AG04450 (cell line): ENCODE results near the gene ZDHHC14. TPM values are rescaled to one million over a fixed set of nuclear protein-coding genes. Genes with fewer than 3 reads are reported as not detected.

ENCODE experiments used
- CTCF ChIA-PET: fragments of 300-600, 350-600 bp; formaldehyde crosslinking; extraction: SDS; loops from one replicate; lab custom pipeline; 2022; ENCODE audit warnings: antibody characterized with exemption, inconsistent platforms; lab: Charles Lee
- POLR2A ChIA-PET: fragments of 350-600 bp; formaldehyde crosslinking; extraction: SDS; loops from one replicate; lab custom pipeline; 2021; ENCODE audit warnings: antibody characterized with exemption, inconsistent platforms; lab: Yijun Ruan, JAX
- DNase-seq: peaks from one replicate; pipeline ENCODE4 v3.0.0-alpha.2; 2011; ENCODE audit warnings: low read depth, low spot score
- H3K27ac ChIP-seq: one replicate; pipeline ENCODE4 v1.5.1; 2012; ENCODE audit warnings: low read depth, low read length, control low read depth
- H3K27me3 ChIP-seq: one replicate; pipeline ENCODE4 v1.6.0; 2012; ENCODE audit warnings: low read length; ENCODE audit not compliant: control insufficient read depth, insufficient read depth
- H3K4me3 ChIP-seq: 2 replicates; pipeline ENCODE4 v1.5.1; 2011; ENCODE audit warnings: mild to moderate bottlenecking, low read depth, low read length, control low read depth
- H3K9me3 ChIP-seq: 2 replicates; pipeline ENCODE4 v1.5.1; 2012; ENCODE audit warnings: low read length; ENCODE audit not compliant: control insufficient read depth, insufficient read depth
- CTCF ChIP-seq: IDR thresholded peaks from 2 replicates; pipeline ENCODE4 v1.5.1; 2011; ENCODE audit warnings: low read depth, low read length, control low read depth, inconsistent platforms
- polyA plus RNA-seq: library from polyadenylated mRNA; depleted of rRNA; stranded (reverse); fragments of >200 nt; gene quantifications from 2 replicates; pipeline ENCODE4 v1.2.3, GENCODE V29; 2011

Gene ZDHHC14
- polyA plus RNA-seq, 1 experiment, result 2.2 TPM

- no peak for DNase-seq
- Histone ChIP-seq H3K9me3 (no peaks in the 10 kb centered on the region; the same call in 1 of the 2 replicates), H3K27ac (no peak overlapping the region), H3K4me3 (no peak overlapping the region), H3K27me3 (peaks cover 2% of the 10 kb centered on the region)
- TF ChIP-seq CTCF, result no peak
- CTCF ChIA-PET, result interaction anchor here (0.6 kb wide), 1 partner anchor 14 kb away, joined by 3 read pairs; no protein-coding TSS in a partner anchor
- POLR2A ChIA-PET, result no interaction called here
These were observed 291.9 kb downstream of the ZDHHC14 start for GRCh38 chr6:157672726-157673412.

- Histone ChIP-seq H3K27ac (no peak overlapping the region), H3K4me3 (no peak overlapping the region), H3K27me3 (peaks cover 8% of the 10 kb centered on the region), H3K9me3 (no peaks in the 10 kb centered on the region; the same call in 1 of the 2 replicates)
- DNase-seq, result no peak
- POLR2A ChIA-PET, result no interaction called here
- no peak for TF ChIP-seq CTCF
- CTCF ChIA-PET, result no interaction called here
These were observed 292.6 kb downstream of the ZDHHC14 start for GRCh38 chr6:157673596-157673995.

GRCh38 chr6:157674061-157674460 is 293.1 kb downstream of the ZDHHC14 start:
- no peak overlapping the region for H3K4me3 ChIP-seq
- CTCF ChIA-PET, result no interaction called here
- no peak for TF ChIP-seq CTCF
- POLR2A ChIA-PET, result no interaction called here
- DNase-seq, result no peak
- no peaks in the 10 kb centered on the region; the same call in 1 of the 2 replicates for H3K9me3 ChIP-seq
- H3K27ac ChIP-seq, result no peak overlapping the region
- H3K27me3 ChIP-seq, result peaks cover 11% of the 10 kb centered on the region

GRCh38 chr6:157675831-157676230 is 294.8 kb downstream of the ZDHHC14 start:
- Histone ChIP-seq H3K27ac (no peak overlapping the region), H3K27me3 (peaks cover 23% of the 10 kb centered on the region), H3K4me3 (no peak overlapping the region), H3K9me3 (no peaks in the 10 kb centered on the region; the same call in 1 of the 2 replicates)
- ChIA-PET CTCF (interaction anchor here (1.4 to 1.7 kb wide), 2 partner anchors 8 to 361 kb away, joined by 4 to 6 read pairs; no protein-coding TSS in a partner anchor), POLR2A (no interaction called here)
- no peak for TF ChIP-seq CTCF
- DNase-seq, result no peak

- H3K9me3 ChIP-seq, result no peaks in the 10 kb centered on the region; the same call in 1 of the 2 replicates
- TF ChIP-seq CTCF, result no peak
- no peak overlapping the region for H3K4me3 ChIP-seq
- no peak for DNase-seq
- CTCF ChIA-PET, result interaction anchor here (0.6 to 1.7 kb wide), 2 partner anchors 8 to 192 kb away, joined by 3 to 6 read pairs; no protein-coding TSS in a partner anchor
- H3K27ac ChIP-seq, result no peak overlapping the region
- POLR2A ChIA-PET, result no interaction called here
- peaks cover 23% of the 10 kb centered on the region for H3K27me3 ChIP-seq
These were observed 295.3 kb downstream of the ZDHHC14 start for GRCh38 chr6:157676241-157676640.
